Fibroblast of skin of left biceps (primary cell): Measurements from ENCODE around the gene LEMD1.

Experiments used
- DNase-seq, 2 experiments: peaks; one replicate each; pipeline ENCODE4 v3.0.0-alpha.2; 2013; ENCODE audit warnings: low read depth in 2 of 2

LEMD1 gene

DNA sequence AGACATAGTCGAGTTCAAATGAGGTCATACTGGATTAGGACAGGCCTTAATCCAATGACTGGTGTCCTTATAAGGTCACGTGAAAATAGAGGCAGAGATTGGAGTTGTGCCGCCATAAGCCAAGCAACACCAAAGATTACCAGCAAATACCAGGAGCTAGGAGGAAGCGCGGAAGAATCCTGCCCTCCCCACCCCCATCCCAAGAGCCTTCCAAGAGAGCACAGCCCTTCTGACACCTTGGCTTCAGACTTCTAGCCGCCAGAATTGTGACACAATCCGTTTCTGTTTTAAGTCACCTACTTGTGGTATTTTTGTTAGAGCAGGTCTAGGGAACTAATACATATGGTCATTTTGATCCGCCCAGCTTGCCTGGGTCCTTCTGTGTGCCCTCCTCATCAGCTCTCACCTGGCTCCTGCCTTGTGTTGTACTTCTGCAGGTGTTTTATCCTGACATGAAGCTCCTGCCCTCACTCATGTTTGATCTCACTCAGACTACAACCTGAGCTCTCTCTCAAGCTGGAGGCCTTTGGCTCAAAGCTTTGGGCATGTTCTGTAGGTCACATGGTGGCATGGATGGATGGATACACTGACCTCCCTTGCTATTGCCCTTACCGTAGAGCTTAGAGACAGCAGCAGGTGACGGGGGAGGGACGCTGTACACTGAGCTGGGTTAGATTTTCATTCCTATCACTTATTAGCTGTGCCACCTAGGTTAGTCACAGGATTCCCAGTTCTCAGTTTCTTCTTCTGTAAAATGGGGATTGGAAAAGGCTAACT, 89.7 kb downstream of the LEMD1 start:
- no peak for DNase-seq
